Thyroid gland (tissue), 4 donors: ENCODE results near the gene CDH22. TPM values are rescaled to one million over a fixed set of nuclear protein-coding genes. Genes with fewer than 3 reads are reported as not detected.

ENCODE experiments used
- DNase-seq, 2 donors: peaks; one replicate each; pipeline ENCODE4 v3.0.0-alpha.2; 2019
- H3K27ac ChIP-seq, 3 donors: fragments of 200-600 bp; sonication (generic); 1 replicate in 2 of 3; 2 replicates in 1 of 3; pipeline ENCODE4 v1.5.1; 2016 to 2019; ENCODE audit warnings: mild to moderate bottlenecking in 1 of 3, moderate library complexity in 1 of 3
- H3K27me3 ChIP-seq: fragments of 200-600 bp; sonication (generic); one replicate; pipeline ENCODE4 v1.5.1; 2019
- H3K36me3 ChIP-seq, 2 donors: fragments of 200-600 bp; sonication (generic); one replicate each; pipeline ENCODE4 v1.5.1; 2016 to 2019
- H3K4me1 ChIP-seq, 2 donors: fragments of 200-600 bp; sonication (generic); one replicate each; pipeline ENCODE4 v1.5.1; 2017 to 2019
- H3K4me3 ChIP-seq, 3 donors: fragments of 200-600 bp; sonication (generic); replicated peaks in 1 of 3; 1 replicate in 2 of 3; 2 replicates in 1 of 3; pipeline ENCODE4 v1.5.1; 2016; ENCODE audit warnings: mild to moderate bottlenecking in 1 of 3
- H3K9me3 ChIP-seq: fragments of 200-600 bp; sonication (generic); one replicate; pipeline ENCODE4 v1.5.1; 2017
- POLR2A ChIP-seq, 2 donors: fragments of 450-650 bp; IDR thresholded peaks; one replicate each; pipeline ENCODE4 v1.6.1; 2017; ENCODE audit warnings: antibody characterized with exemption in 2 of 2, mild to moderate bottlenecking in 2 of 2, moderate library complexity in 1 of 2
- WGBS, 2 donors: methylation state at CpG; one replicate each; pipeline ENCODE4 v1.1.5; 2017; 5-methylcytosine and 5-hydroxymethylcytosine counted together
- intact Hi-C: fragments of 100-400 bp; cut with DNase I; formaldehyde crosslinking; loops from one replicate; pipeline ENCODE4 v1.15.1; 2023
- total RNA-seq, 4 donors: library from RNA; depleted of rRNA; stranded (reverse); fragments of >200 nt; gene quantifications; one replicate each; pipeline ENCODE4 v1.2.3, GENCODE V29; 2016
- TF ChIP-seq, protein P1 (sequence below), 6 experiments: fragments of 200-600 bp in 3 of 6; fragments of 450-650 bp in 3 of 6; sonication (generic) in 3 of 6; IDR thresholded peaks; one replicate each; pipeline ENCODE4 v1.5.1; 2016 to 2019; ENCODE audit warnings: antibody characterized with exemption in 6 of 6, mild to moderate bottlenecking in 2 of 6, inconsistent platforms in 1 of 6, moderate library complexity in 1 of 6

Gene CDH22
- total RNA-seq, result 1 to 10 TPM in 2 of 4 donors, under 1 TPM in 2; 0.38 to 3.0 (median 1.2) TPM

GRCh38 chr20:46308258-46309157 lies at the start of gene CDH22:
Gene CDH22 (minus strand): TSS chr20:46308498. CDS start chr20:46251294, 57,204 bp downstream.
- H3K4me3 ChIP-seq, result peak within 1 kb of the TSS in 1 of 3 donors; percentile 43
- peaks cover 14 to 33% of the 10 kb centered on the region in 2 donors for H3K4me1 ChIP-seq
- H3K27me3 ChIP-seq, result peaks cover 22% of the 10 kb centered on the region
- H3K9me3 ChIP-seq, result no peaks in the 10 kb centered on the region
- 2% methylated on average over 39 to 47 of the region's 74 CpGs for WGBS, 2 donors
- H3K36me3 ChIP-seq, result no peaks in the 10 kb centered on the region
- DNase-seq, result peak; percentile 35 to 37
- intact Hi-C loops, result loop anchor here (5.0 kb wide), 1 partner anchor 39 kb away; no protein-coding TSS in a partner anchor
- no peak within 1 kb of the TSS for H3K27ac ChIP-seq
- TF ChIP-seq POLR2A (IDR thresholded peaks at IDR 0.05), result no peak
- TF ChIP-seq, protein P1, sequence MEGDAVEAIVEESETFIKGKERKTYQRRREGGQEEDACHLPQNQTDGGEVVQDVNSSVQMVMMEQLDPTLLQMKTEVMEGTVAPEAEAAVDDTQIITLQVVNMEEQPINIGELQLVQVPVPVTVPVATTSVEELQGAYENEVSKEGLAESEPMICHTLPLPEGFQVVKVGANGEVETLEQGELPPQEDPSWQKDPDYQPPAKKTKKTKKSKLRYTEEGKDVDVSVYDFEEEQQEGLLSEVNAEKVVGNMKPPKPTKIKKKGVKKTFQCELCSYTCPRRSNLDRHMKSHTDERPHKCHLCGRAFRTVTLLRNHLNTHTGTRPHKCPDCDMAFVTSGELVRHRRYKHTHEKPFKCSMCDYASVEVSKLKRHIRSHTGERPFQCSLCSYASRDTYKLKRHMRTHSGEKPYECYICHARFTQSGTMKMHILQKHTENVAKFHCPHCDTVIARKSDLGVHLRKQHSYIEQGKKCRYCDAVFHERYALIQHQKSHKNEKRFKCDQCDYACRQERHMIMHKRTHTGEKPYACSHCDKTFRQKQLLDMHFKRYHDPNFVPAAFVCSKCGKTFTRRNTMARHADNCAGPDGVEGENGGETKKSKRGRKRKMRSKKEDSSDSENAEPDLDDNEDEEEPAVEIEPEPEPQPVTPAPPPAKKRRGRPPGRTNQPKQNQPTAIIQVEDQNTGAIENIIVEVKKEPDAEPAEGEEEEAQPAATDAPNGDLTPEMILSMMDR (IDR thresholded peaks at IDR 0.05), result peak in 4 of 6 experiments; percentile 11 to 44 (median 28)

- 21 to 24% methylated on average over 10 to 12 of the region's 13 CpGs for WGBS, 2 donors
Measured at GRCh38 chr20:46357030-46357514, 48.8 kb upstream of the CDH22 start.

DNA sequence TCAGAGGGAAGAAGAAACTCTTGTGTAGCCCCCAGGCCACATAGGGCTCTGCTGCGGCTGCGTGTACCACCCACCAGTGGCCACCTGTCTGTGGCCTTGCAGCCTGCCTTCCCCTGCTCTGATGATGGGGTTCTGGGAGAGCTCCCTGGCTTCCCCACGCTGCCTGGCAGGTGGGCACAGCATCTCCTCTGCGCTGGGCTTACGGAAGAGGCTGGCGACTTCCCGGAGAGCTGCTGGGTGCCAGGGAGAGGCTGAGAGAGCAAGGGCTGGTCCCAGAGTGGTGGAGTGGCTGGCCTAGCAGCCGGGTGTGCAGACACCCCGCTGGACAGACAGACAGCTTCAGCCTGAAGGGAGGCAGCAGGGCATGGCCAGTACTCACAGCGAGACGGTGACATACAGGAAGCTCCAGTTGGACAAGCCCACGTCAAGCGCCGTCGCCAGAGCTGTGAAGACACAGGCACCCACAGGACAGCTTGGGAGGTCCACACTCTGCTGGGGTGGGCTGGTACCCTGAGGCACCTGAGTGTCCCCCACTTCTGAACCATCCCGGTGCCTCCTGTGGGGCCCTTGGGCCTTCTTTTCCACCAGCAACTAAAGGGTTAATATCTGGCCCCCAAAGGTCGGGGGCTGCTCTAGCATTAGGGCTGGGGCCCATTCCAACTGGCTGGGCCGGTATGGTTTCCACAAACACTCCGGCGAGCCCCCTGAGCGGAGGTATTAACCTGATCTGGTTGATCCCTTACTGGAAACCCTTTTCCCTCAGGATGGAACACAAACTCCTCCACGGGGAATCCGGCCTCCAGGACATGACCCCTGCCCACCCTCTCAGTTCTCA lies 48.1 kb upstream of the CDH22 start:
- DNase-seq, result no peak
- no peak for TF ChIP-seq POLR2A (IDR thresholded peaks at IDR 0.05)
- TF ChIP-seq, protein P1 (IDR thresholded peaks at IDR 0.05), result no peak
- no peak overlapping the region for H3K27ac ChIP-seq
- no peaks in the 10 kb centered on the region for H3K9me3 ChIP-seq
- no peaks in the 10 kb centered on the region for H3K27me3 ChIP-seq
- peaks cover 6 to 21% of the 10 kb centered on the region in 2 donors for H3K36me3 ChIP-seq
- H3K4me1 ChIP-seq, result peaks cover 0 to 12% of the 10 kb centered on the region in 2 donors
- WGBS, 2 donors, result 70 to 76% methylated on average over 17 to 19 of the region's 23 CpGs
- intact Hi-C loops, result no loop called here
- H3K4me3 ChIP-seq, result no peak overlapping the region

More at GRCh38 chr20:46357030-46357514, 48.8 kb upstream of the CDH22 start:
- Histone ChIP-seq H3K27ac (no peak overlapping the region), H3K4me1 (peaks cover 0 to 15% of the 10 kb centered on the region in 2 donors), H3K36me3 (peaks cover 3 to 17% of the 10 kb centered on the region in 2 donors), H3K9me3 (no peaks in the 10 kb centered on the region), H3K4me3 (no peak overlapping the region), H3K27me3 (no peaks in the 10 kb centered on the region)
- intact Hi-C loops, result no loop called here
- no peak for TF ChIP-seq POLR2A (IDR thresholded peaks at IDR 0.05)
- TF ChIP-seq, protein P1 (IDR thresholded peaks at IDR 0.05), result no peak
- peak; percentile 26 to 48 for DNase-seq

DNA sequence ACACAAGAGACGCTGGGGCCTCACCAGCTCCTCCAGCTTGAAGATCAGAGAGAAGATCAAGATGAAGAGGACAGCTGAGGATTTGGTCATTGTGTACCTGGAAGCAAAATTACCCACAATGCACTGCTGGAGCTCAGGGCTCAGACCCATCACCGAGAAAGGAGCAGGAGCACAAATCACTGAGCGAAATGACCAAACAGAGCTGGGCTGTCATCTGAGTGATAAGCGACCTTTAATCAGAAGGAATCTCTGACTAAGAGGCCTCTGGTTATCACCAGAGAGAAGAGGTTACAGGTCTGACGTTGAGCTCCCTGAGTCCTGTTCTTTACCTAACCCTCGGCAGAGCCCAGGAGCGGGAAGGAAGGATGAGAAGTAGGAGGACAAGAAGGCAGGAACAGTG lies 47.5 kb upstream of the CDH22 start:
- H3K27ac ChIP-seq, result no peak overlapping the region
- 88 to 91% methylated on average over 7 of the region's 7 CpGs for WGBS, 2 donors

More for the DNA sequence above, 47.5 kb upstream of the CDH22 start:
- DNase-seq, result no peak
- TF ChIP-seq, protein P1 (IDR thresholded peaks at IDR 0.05), result no peak
- TF ChIP-seq POLR2A (IDR thresholded peaks at IDR 0.05), result no peak
- Histone ChIP-seq H3K4me1 (peaks cover under 1 to 12% of the 10 kb centered on the region in 2 donors), H3K9me3 (no peaks in the 10 kb centered on the region), H3K36me3 (peaks cover 8 to 27% of the 10 kb centered on the region in 2 donors), H3K4me3 (no peak overlapping the region), H3K27me3 (no peaks in the 10 kb centered on the region)
- intact Hi-C loops, result no loop called here
